Fibroblast of lung (primary cell): ENCODE data around the gene CISD3. TPM values are rescaled to one million over a fixed set of nuclear protein-coding genes. Genes with fewer than 3 reads are reported as not detected.
A peak's percentile ranks its signal among the peaks of the same experiment; 100 is the strongest.

Source experiments
- DNase-seq, 2 donors: peaks; one replicate each; pipeline versions ENCODE4 v3.0.0 to v3.0.0-alpha.2; 2010; ENCODE audit warnings: low read depth in 2 of 2
- H2AFZ ChIP-seq: 2 replicates; pipeline ENCODE4 v1.5.1; 2012; ENCODE audit warnings: low read length, control low read depth, inconsistent platforms
- H3K27ac ChIP-seq: 2 replicates; pipeline ENCODE4 v1.5.1; 2011; ENCODE audit warnings: low read length, control low read depth; ENCODE audit not compliant: insufficient read depth
- H3K27me3 ChIP-seq: 2 replicates; pipeline ENCODE4 v1.5.1; 2011; ENCODE audit warnings: mild to moderate bottlenecking, low read length; ENCODE audit not compliant: control insufficient read depth, insufficient read depth
- H3K36me3 ChIP-seq: 2 replicates; pipeline ENCODE4 v1.5.1; 2011; ENCODE audit warnings: low read length; ENCODE audit not compliant: control insufficient read depth, insufficient read depth
- H3K4me1 ChIP-seq: 2 replicates; pipeline ENCODE4 v1.5.1; 2011; ENCODE audit warnings: low read length; ENCODE audit not compliant: control insufficient read depth, insufficient read depth; ENCODE audit errors: extremely low read depth
- H3K4me2 ChIP-seq: 2 replicates; pipeline ENCODE4 v1.5.1; 2011; ENCODE audit warnings: low read length, control low read depth; ENCODE audit not compliant: insufficient read depth; ENCODE audit errors: extremely low read depth
- H3K4me3 ChIP-seq, 4 experiments: fragments of 200-600 bp in 1 of 4; sonication (generic) in 1 of 4; replicated peaks in 1 of 4; 2 replicates each; pipeline ENCODE4 v1.5.1; 2011 to 2016; ENCODE audit warnings: low read length in 4 of 4, low read depth in 3 of 4, mild to moderate bottlenecking in 3 of 4, control low read depth in 2 of 4, inconsistent platforms in 1 of 4, mixed read lengths in 1 of 4; ENCODE audit not compliant: insufficient read depth in 1 of 4; ENCODE audit errors: control extremely low read depth in 1 of 4
- H3K79me2 ChIP-seq: 2 replicates; pipeline ENCODE4 v1.5.1; 2012; ENCODE audit warnings: mild to moderate bottlenecking, low read length, inconsistent platforms; ENCODE audit not compliant: control insufficient read depth, insufficient read depth
- H3K9ac ChIP-seq: 2 replicates; pipeline ENCODE4 v1.5.1; 2011; ENCODE audit warnings: mild to moderate bottlenecking, low read length, control low read depth; ENCODE audit not compliant: insufficient read depth
- H3K9me3 ChIP-seq: 2 replicates; pipeline ENCODE4 v1.5.1; 2012; ENCODE audit warnings: low read depth, low read length; ENCODE audit not compliant: control insufficient read depth, insufficient read depth
- H4K20me1 ChIP-seq: 2 replicates; pipeline ENCODE4 v1.5.1; 2011; ENCODE audit warnings: low read length; ENCODE audit not compliant: control insufficient read depth, insufficient read depth; ENCODE audit errors: extremely low read depth
- EZH2 ChIP-seq: IDR thresholded peaks from 2 replicates; pipeline ENCODE4 v1.5.1; 2012; ENCODE audit warnings: low read length, control low read depth, mild to moderate bottlenecking; ENCODE audit errors: missing control alignments
- polyA plus RNA-seq, 2 donors: library from polyadenylated mRNA; depleted of rRNA in 1 of 2; stranded (reverse) in 1 of 2; unstranded in 1 of 2; fragments of >200 nt; gene quantifications; 2 replicates each; pipeline ENCODE4 v1.2.1, GENCODE V29; 2011 to 2012; ENCODE audit warnings: missing spikeins in 1 of 2
- total RNA-seq: library from RNA; depleted of rRNA; stranded (reverse); fragments of >200 nt; gene quantifications from 2 replicates; pipeline ENCODE4 v1.2.1, GENCODE V29; 2014
- TF ChIP-seq, protein P1 (sequence below), 2 donors: IDR thresholded peaks in 1 of 2; conservative IDR thresholded peaks in 1 of 2; 1 replicate in 1 of 2; 2 replicates in 1 of 2; pipeline ENCODE4 v1.5.1; 2011 to 2012; ENCODE audit warnings: low read length in 2 of 2, control low read depth in 1 of 2, inconsistent platforms in 1 of 2, low read depth in 1 of 2, mild to moderate bottlenecking in 1 of 2

The CISD3 gene
- total and polyA plus RNA-seq, 2 donors (not counting 1 experiment from before 2014, with no cell fraction given) = 4.0 to 5.7 TPM

DNA sequence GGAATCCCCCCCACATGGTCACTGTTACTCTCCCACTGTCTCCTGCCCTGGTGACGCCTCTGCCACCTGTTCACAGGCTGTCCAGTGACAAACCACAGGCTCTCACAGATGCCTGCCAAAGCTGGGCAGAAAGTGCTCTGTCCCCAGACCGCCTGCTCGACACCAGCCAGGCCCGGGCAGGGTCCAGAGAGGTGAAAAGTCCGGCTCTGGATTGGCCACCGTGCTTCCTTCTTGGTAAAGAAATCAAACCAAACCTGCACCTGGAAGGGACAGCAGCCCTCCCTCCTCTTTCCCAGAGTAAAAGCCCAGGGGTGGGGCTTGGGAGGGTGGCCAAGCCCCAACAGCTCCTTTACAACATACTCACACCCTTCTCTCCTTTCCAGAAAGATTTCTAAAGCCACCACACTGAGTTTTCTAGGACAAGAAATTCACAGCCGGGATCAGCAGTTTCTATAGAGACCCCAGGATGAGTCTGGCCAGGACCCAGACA is 11.8 kb downstream of the CISD3 start:
- Histone ChIP-seq H2AFZ (no peak overlapping the region), H3K9me3 (no peaks in the 10 kb centered on the region), H4K20me1 (no peaks in the 10 kb centered on the region), H3K27ac (peak overlapping the region; percentile 83), H3K4me3 (no peak overlapping the region), H3K27me3 (no peaks in the 10 kb centered on the region), H3K36me3 (peaks cover 17% of the 10 kb centered on the region), H3K79me2 (peaks cover 63% of the 10 kb centered on the region), H3K4me2 (peak overlapping the region; percentile 33), H3K9ac (peak overlapping the region; percentile 56), H3K4me1 (peaks cover 22% of the 10 kb centered on the region)
- TF ChIP-seq, protein P1, sequence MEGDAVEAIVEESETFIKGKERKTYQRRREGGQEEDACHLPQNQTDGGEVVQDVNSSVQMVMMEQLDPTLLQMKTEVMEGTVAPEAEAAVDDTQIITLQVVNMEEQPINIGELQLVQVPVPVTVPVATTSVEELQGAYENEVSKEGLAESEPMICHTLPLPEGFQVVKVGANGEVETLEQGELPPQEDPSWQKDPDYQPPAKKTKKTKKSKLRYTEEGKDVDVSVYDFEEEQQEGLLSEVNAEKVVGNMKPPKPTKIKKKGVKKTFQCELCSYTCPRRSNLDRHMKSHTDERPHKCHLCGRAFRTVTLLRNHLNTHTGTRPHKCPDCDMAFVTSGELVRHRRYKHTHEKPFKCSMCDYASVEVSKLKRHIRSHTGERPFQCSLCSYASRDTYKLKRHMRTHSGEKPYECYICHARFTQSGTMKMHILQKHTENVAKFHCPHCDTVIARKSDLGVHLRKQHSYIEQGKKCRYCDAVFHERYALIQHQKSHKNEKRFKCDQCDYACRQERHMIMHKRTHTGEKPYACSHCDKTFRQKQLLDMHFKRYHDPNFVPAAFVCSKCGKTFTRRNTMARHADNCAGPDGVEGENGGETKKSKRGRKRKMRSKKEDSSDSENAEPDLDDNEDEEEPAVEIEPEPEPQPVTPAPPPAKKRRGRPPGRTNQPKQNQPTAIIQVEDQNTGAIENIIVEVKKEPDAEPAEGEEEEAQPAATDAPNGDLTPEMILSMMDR (conservative IDR thresholded peaks at IDR 0.05 in 1 of 2, IDR thresholded peaks at IDR 0.05 in 1 of 2; ENCODE audit: low read depth in 1 of 2, low read length in 2 of 2) = no peak
- TF ChIP-seq EZH2 = no peak
- no peak for DNase-seq

- peaks cover 69% of the 10 kb centered on the region for H3K79me2 ChIP-seq
- H2AFZ ChIP-seq = no peak overlapping the region
- H3K9me3 ChIP-seq = no peaks in the 10 kb centered on the region
- H3K36me3 ChIP-seq = peaks cover 17% of the 10 kb centered on the region
- peaks cover 22% of the 10 kb centered on the region for H3K4me1 ChIP-seq
- H3K4me2 ChIP-seq = peak overlapping the region; percentile 33
- DNase-seq = peak; percentile 67 to 88
- TF ChIP-seq, protein P1 (conservative IDR thresholded peaks at IDR 0.05 in 1 of 2, IDR thresholded peaks at IDR 0.05 in 1 of 2; ENCODE audit: low read depth in 1 of 2, low read length in 2 of 2) = no peak
- TF ChIP-seq EZH2 = no peak
- peak overlapping the region; percentile 83 for H3K27ac ChIP-seq
- H3K4me3 ChIP-seq = no peak overlapping the region
- no peaks in the 10 kb centered on the region for H3K27me3 ChIP-seq
- no peaks in the 10 kb centered on the region for H4K20me1 ChIP-seq
- H3K9ac ChIP-seq = peak overlapping the region; percentile 56
These were observed 12.5 kb downstream of the CISD3 start for GRCh38 chr17:38742411-38743308.

- DNase-seq = no peak
- no peaks in the 10 kb centered on the region for H4K20me1 ChIP-seq
These were observed 13.5 kb downstream of the CISD3 start for GRCh38 chr17:38743556-38744171.

More at GRCh38 chr17:38743556-38744171, 13.5 kb downstream of the CISD3 start:
- no peaks in the 10 kb centered on the region for H3K9me3 ChIP-seq
- H3K4me1 ChIP-seq = peaks cover 22% of the 10 kb centered on the region
- peaks cover 72% of the 10 kb centered on the region for H3K79me2 ChIP-seq
- no peak overlapping the region for H3K4me3 ChIP-seq
- H3K27ac ChIP-seq = no peak overlapping the region
- H3K4me2 ChIP-seq = no peak overlapping the region
- no peak overlapping the region for H2AFZ ChIP-seq
- TF ChIP-seq EZH2 = no peak
- no peaks in the 10 kb centered on the region for H3K27me3 ChIP-seq
- H3K36me3 ChIP-seq = peaks cover 14% of the 10 kb centered on the region
- no peak overlapping the region for H3K9ac ChIP-seq
